ENCODE results near the gene EZH1.

DNA sequence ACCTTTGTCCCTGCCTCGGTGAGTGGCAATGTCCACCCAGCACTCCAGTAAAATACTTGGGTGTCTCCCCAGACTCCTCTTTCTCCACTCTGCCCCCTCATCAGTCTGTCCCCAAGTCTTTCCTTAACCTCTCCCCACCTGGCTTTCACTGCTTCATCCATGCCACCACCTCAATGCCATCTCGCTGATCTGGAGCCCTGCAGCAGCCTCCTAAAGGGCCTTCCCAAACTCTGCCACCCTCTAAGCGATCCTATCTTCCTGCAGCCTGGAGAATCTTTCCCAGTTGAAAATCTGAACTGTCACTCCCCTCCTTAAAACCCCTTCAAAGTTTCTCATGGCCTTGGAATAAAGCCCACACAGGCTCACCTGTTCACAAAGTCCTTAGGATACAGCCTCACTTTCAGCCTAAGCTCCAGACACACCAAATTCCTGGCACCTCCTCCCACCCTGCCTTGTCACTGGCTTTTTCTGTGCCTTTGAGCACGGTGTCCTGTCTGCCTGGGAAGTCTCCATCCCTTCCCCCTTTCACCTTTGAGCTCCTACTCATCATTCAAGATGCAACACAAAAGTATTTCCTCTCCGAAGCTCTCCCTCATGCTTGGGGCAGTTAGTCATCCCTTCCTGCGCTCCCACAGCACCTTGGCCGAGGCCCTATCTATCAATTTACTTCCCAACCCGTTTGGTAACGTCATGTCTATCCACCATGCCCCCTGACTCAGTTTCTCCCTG lies 38.4 kb upstream of the EZH1 start:
- TF ChIP-seq YY1 (IDR thresholded peaks at IDR 0.05; ENCODE audit: low read depth) (no peak), EP300 (IDR thresholded peaks at IDR 0.05; ENCODE audit: borderline replicate concordance) (no peak), NFIC (IDR thresholded peaks at IDR 0.05) (no peak), TCF12 (IDR thresholded peaks at IDR 0.05; ENCODE audit: low read depth) (no peak), RAD21 (IDR thresholded peaks at IDR 0.05; ENCODE audit: low read depth) (no peak)
- TF ChIP-seq, protein P1, sequence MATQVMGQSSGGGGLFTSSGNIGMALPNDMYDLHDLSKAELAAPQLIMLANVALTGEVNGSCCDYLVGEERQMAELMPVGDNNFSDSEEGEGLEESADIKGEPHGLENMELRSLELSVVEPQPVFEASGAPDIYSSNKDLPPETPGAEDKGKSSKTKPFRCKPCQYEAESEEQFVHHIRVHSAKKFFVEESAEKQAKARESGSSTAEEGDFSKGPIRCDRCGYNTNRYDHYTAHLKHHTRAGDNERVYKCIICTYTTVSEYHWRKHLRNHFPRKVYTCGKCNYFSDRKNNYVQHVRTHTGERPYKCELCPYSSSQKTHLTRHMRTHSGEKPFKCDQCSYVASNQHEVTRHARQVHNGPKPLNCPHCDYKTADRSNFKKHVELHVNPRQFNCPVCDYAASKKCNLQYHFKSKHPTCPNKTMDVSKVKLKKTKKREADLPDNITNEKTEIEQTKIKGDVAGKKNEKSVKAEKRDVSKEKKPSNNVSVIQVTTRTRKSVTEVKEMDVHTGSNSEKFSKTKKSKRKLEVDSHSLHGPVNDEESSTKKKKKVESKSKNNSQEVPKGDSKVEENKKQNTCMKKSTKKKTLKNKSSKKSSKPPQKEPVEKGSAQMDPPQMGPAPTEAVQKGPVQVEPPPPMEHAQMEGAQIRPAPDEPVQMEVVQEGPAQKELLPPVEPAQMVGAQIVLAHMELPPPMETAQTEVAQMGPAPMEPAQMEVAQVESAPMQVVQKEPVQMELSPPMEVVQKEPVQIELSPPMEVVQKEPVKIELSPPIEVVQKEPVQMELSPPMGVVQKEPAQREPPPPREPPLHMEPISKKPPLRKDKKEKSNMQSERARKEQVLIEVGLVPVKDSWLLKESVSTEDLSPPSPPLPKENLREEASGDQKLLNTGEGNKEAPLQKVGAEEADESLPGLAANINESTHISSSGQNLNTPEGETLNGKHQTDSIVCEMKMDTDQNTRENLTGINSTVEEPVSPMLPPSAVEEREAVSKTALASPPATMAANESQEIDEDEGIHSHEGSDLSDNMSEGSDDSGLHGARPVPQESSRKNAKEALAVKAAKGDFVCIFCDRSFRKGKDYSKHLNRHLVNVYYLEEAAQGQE (IDR thresholded peaks at IDR 0.05; ENCODE audit: low read depth), result no peak

All from Ishikawa (cell line).